AG09319 (cell line): Measurements from ENCODE around the gene FUCA2.
A peak's percentile ranks its signal among the peaks of the same experiment; 100 is the strongest.

Source experiments
- DNase-seq: peaks from one replicate; pipeline ENCODE4 v3.0.0-alpha.2; 2010; ENCODE audit warnings: low read depth; ENCODE audit errors: extremely low read depth
- TF ChIP-seq, protein P1 (sequence below): IDR thresholded peaks from 2 replicates; pipeline ENCODE4 v1.5.1; 2011; ENCODE audit warnings: low read depth, mild to moderate bottlenecking, inconsistent platforms, low read length, moderate library complexity

FUCA2 gene

DNA sequence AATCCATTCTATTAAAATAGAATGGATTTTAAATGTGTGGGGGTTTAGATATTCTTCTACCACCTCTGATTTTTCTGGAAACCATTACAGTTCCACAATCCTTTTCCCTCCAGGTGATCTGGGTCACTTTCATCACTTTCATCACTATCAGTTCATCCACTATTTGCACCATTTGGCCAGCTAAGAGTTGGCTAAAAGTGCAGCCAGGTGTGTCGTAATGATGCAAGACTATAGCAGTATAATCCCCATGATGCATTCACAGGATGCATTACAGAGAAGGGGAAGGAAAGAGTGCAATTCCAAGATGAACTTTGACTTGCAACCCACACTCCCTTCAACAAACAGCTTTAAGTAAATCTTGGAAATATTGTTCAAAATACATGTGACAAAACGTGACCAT lies 4.9 kb downstream of the FUCA2 start:
- TF ChIP-seq, protein P1, sequence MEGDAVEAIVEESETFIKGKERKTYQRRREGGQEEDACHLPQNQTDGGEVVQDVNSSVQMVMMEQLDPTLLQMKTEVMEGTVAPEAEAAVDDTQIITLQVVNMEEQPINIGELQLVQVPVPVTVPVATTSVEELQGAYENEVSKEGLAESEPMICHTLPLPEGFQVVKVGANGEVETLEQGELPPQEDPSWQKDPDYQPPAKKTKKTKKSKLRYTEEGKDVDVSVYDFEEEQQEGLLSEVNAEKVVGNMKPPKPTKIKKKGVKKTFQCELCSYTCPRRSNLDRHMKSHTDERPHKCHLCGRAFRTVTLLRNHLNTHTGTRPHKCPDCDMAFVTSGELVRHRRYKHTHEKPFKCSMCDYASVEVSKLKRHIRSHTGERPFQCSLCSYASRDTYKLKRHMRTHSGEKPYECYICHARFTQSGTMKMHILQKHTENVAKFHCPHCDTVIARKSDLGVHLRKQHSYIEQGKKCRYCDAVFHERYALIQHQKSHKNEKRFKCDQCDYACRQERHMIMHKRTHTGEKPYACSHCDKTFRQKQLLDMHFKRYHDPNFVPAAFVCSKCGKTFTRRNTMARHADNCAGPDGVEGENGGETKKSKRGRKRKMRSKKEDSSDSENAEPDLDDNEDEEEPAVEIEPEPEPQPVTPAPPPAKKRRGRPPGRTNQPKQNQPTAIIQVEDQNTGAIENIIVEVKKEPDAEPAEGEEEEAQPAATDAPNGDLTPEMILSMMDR, result no peak
- DNase-seq, result no peak

- TF ChIP-seq, protein P1, result no peak
- DNase-seq, result no peak
Observed at GRCh38 chr6:143506199-143506598, 5.3 kb downstream of the FUCA2 start.

GRCh38 chr6:143505537-143505936 lies 6.0 kb downstream of the FUCA2 start:
- TF ChIP-seq, protein P1, result no peak
- DNase-seq, result no peak

DNA sequence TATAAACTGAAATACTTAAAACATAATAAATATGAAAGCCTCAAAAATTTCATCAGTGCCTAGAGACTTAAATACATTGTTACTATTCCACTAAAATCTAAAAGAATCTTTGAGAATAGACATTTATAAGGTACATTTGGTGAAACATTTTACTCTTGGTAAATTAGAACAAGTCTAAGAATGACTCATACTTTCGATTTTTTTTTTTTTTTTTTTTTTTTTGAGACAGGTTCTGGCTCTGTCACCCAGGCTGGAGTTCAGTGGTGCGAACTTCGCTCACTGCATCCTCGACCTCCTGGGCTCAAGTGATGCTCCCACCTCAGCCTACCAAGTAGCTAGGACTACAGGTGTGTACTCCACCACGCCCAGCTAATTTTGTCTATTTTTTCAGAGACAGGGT lies 6.4 kb downstream of the FUCA2 start:
- TF ChIP-seq, protein P1, result no peak
- no peak for DNase-seq

GRCh38 chr6:143504369-143504768 lies 7.2 kb downstream of the FUCA2 start:
- DNase-seq, result no peak
- TF ChIP-seq, protein P1, result no peak

- no peak for DNase-seq
- TF ChIP-seq, protein P1, result peak; percentile 5
Observed at GRCh38 chr6:143501851-143502250, 9.7 kb downstream of the FUCA2 start.

DNA sequence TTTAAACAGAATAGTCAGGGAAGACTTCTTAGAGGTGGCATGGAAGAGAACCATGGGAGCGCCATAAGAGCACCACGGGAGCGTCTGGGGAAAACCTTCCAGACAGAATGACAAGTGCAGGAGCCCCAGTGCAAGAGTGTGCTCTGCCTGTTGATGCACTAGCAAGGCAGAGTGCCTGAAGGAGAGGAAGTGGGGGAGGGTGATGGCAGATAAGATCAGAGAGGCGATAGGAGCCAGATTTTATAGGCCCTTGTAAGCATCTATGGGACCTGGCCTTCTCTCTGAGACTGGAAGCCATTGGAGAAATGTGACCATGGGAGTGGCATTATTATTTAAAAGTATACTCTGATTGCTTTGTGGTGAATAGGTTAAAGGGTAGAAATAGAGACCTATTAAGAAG lies 13.1 kb downstream of the FUCA2 start:
- no peak for DNase-seq
- TF ChIP-seq, protein P1, result no peak
